Measurements from ENCODE around the gene CCL8.
A peak's percentile ranks its signal among the peaks of the same experiment; 100 is the strongest.

The CCL8 gene

DNA sequence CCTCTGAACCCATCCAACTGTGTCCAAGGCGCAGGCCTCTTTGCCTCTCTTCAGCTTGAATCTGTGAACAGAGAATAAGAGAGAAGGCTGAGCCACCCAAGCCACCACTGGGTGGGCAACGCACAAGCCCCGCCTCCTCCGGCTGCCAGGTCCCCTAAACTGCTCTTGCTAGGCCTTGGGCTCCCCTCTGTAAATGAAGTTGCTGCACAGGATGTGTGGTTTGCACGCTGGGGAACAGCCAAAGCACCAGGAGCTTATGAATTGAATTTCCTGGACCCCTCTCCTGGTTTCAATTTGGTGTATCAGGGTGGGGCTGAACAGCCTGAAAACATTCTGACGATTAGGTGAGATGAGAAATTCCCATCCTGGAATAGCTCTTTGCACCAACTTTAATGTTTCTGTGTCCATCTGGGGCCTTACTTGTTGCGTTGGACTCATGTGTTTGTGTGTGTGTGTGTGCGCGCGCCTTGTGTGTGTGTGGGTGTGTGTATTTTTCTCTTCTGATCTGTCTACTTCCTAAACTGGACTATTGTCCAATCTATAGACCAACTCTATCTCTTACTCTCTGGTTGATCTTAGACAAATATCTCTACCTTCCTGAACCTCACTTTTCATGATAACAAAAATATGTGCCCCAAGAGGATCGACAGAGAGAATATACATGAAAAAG is 41.5 kb downstream of the CCL8 start:
- no peak for TF ChIP-seq EZH2 (IDR thresholded peaks at IDR 0.05; ENCODE audit: borderline replicate concordance, low read depth, low read length, severe bottlenecking)
- TF ChIP-seq, protein P1, sequence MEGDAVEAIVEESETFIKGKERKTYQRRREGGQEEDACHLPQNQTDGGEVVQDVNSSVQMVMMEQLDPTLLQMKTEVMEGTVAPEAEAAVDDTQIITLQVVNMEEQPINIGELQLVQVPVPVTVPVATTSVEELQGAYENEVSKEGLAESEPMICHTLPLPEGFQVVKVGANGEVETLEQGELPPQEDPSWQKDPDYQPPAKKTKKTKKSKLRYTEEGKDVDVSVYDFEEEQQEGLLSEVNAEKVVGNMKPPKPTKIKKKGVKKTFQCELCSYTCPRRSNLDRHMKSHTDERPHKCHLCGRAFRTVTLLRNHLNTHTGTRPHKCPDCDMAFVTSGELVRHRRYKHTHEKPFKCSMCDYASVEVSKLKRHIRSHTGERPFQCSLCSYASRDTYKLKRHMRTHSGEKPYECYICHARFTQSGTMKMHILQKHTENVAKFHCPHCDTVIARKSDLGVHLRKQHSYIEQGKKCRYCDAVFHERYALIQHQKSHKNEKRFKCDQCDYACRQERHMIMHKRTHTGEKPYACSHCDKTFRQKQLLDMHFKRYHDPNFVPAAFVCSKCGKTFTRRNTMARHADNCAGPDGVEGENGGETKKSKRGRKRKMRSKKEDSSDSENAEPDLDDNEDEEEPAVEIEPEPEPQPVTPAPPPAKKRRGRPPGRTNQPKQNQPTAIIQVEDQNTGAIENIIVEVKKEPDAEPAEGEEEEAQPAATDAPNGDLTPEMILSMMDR (IDR thresholded peaks at IDR 0.05; ENCODE audit: borderline replicate concordance, extremely low read depth, low read length, poor library complexity, severe bottlenecking), result peak; percentile 18
- Histone ChIP-seq H3K36me3 (ENCODE audit: insufficient read depth, low read length) (no peaks in the 10 kb centered on the region), H3K4me2 (ENCODE audit: insufficient read depth, low read length) (peak overlapping the region; percentile 48), H3K9ac (ENCODE audit: low read depth, low read length) (peak overlapping the region; percentile 49), H4K20me1 (ENCODE audit: insufficient read depth, low read length) (no peaks in the 10 kb centered on the region), H3K27ac (ENCODE audit: low read length) (peak overlapping the region; percentile 99), H3K79me2 (ENCODE audit: insufficient read depth, low read length) (no peaks in the 10 kb centered on the region), H3K4me1 (ENCODE audit: insufficient read depth, low read length) (peaks cover 73% of the 10 kb centered on the region), H3K27me3 (ENCODE audit: insufficient read depth, low read length, poor library complexity) (no peaks in the 10 kb centered on the region), H3K9me3 (ENCODE audit: insufficient read depth, low read length, severe bottlenecking) (no peaks in the 10 kb centered on the region), H3K4me3 (ENCODE audit: low read depth in 1 of 2, low read length in 2 of 2) (peak overlapping the region in 1 of 2 experiments; percentile 29; a peak in 2 of 4 replicates), H2AFZ (ENCODE audit: low read depth, low read length) (peak overlapping the region; percentile 50)
- peak; percentile 87 for DNase-seq
- ATAC-seq (ENCODE audit: insufficient read depth, low read depth), result peak; percentile 70

DNA sequence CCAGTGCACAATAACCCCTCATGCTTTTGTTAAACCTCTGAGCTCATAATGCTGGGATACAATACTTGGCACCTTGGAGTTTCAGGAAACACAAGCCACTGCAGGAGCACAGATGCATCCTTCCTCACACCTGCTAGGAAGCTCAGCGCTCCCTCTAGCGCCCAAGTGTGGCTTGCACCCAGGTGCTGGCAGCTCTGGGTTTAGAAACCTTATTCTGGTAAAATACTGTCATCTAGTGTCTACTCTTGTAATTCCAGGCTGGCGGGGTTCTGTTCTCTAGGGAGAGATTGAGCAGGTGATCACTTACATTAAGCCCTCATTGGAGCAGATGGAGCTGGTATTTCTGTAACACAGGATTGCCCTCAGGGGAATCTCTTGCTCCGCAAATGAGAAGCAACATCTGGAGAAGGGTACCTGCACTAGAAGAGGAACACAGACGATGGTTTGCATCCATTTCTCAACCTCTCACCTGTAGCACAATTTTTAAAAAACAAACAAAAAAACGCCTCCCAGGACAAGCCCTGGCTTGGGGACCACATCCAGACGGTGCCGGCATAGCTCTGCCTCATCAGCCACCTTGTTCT is 42.3 kb downstream of the CCL8 start:
- Histone ChIP-seq H3K36me3 (ENCODE audit: insufficient read depth, low read length) (no peaks in the 10 kb centered on the region), H3K4me3 (ENCODE audit: low read depth in 1 of 2, low read length in 2 of 2) (peak overlapping the region in 1 of 2 experiments; percentile 25; a peak in 1 of 4 replicates), H3K79me2 (ENCODE audit: insufficient read depth, low read length) (no peaks in the 10 kb centered on the region), H3K27ac (ENCODE audit: low read length) (peak overlapping the region; percentile 99), H3K4me1 (ENCODE audit: insufficient read depth, low read length) (peaks cover 81% of the 10 kb centered on the region), H3K9me3 (ENCODE audit: insufficient read depth, low read length, severe bottlenecking) (no peaks in the 10 kb centered on the region), H4K20me1 (ENCODE audit: insufficient read depth, low read length) (no peaks in the 10 kb centered on the region), H3K4me2 (ENCODE audit: insufficient read depth, low read length) (peak overlapping the region; percentile 48), H3K27me3 (ENCODE audit: insufficient read depth, low read length, poor library complexity) (no peaks in the 10 kb centered on the region), H2AFZ (ENCODE audit: low read depth, low read length) (no peak overlapping the region), H3K9ac (ENCODE audit: low read depth, low read length) (peak overlapping the region; percentile 49)
- no peak for TF ChIP-seq EZH2 (IDR thresholded peaks at IDR 0.05; ENCODE audit: borderline replicate concordance, low read depth, low read length, severe bottlenecking)
- TF ChIP-seq, protein P1 (IDR thresholded peaks at IDR 0.05; ENCODE audit: borderline replicate concordance, extremely low read depth, low read length, poor library complexity, severe bottlenecking), result peak; percentile 100
- ATAC-seq (ENCODE audit: insufficient read depth, low read depth), result peak; percentile 48
- peak; percentile 93 for DNase-seq

DNA sequence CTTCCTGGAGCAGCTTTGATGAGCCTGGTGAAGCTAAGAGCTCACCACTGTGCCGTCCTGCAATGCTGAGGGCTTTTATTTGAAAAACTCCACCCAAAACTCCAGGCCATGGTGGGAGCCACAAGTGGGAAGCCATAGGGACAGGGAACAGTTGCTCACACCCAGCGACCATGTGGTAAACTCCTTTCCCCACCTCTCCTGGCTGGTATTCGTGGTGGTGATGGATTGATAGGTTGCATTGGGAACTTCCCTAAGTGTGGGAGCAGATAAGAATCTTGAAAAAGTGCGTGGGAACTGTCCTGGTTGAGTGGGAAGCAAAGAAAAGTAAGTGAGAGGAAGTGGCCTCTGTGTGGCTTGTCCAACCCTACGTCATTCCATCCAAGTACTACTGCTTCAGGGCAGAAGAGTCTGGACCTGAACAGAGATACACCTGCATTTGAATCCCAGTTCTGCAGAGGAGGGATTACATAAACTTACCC is 44.0 kb downstream of the CCL8 start, which contains the start of gene CCL1:
Gene CCL1 (minus strand): TSS at position 51 of the 479 bp plus-strand sequence. CDS start 72 bp downstream, outside the sequence.
- H3K4me1 ChIP-seq (ENCODE audit: insufficient read depth, low read length), result peaks cover 98% of the 10 kb centered on the region
- TF ChIP-seq, protein P1 (IDR thresholded peaks at IDR 0.05; ENCODE audit: borderline replicate concordance, extremely low read depth, low read length, poor library complexity, severe bottlenecking), result no peak
- TF ChIP-seq EZH2 (IDR thresholded peaks at IDR 0.05; ENCODE audit: borderline replicate concordance, low read depth, low read length, severe bottlenecking), result no peak
- H3K27me3 ChIP-seq (ENCODE audit: insufficient read depth, low read length, poor library complexity), result no peaks in the 10 kb centered on the region
- no peaks in the 10 kb centered on the region for H3K36me3 ChIP-seq (ENCODE audit: insufficient read depth, low read length)
- H3K4me3 ChIP-seq (ENCODE audit: low read depth in 1 of 2, low read length in 2 of 2), result peak within 1 kb of the TSS in 1 of 2 experiments; percentile 4; a peak in 1 of 4 replicates
- no peaks in the 10 kb centered on the region for H3K9me3 ChIP-seq (ENCODE audit: insufficient read depth, low read length, severe bottlenecking)
- DNase-seq, result no peak
- H3K27ac ChIP-seq (ENCODE audit: low read length), result peak within 1 kb of the TSS; percentile 99
- peak within 1 kb of the TSS; percentile 60 for H3K9ac ChIP-seq (ENCODE audit: low read depth, low read length)
- H4K20me1 ChIP-seq (ENCODE audit: insufficient read depth, low read length), result no peaks in the 10 kb centered on the region
- H3K79me2 ChIP-seq (ENCODE audit: insufficient read depth, low read length), result no peaks in the 10 kb centered on the region
- no peak within 1 kb of the TSS for H3K4me2 ChIP-seq (ENCODE audit: insufficient read depth, low read length)
- H2AFZ ChIP-seq (ENCODE audit: low read depth, low read length), result peak within 1 kb of the TSS; percentile 28; the same call in 1 of the 2 replicates
- ATAC-seq (ENCODE audit: insufficient read depth, low read depth), result no peak

Data from DND-41 (cell line).